Transverse colon (tissue), 4 donors: ENCODE results near the gene CRYBG3. TPM values are rescaled to one million over a fixed set of nuclear protein-coding genes. Genes with fewer than 3 reads are reported as not detected.

Source experiments
- DNase-seq: peaks from one replicate; pipeline ENCODE4 v3.0.0-alpha.2; 2019
- H3K27ac ChIP-seq, 4 donors: fragments of 200-600 bp; sonication (generic); 2 replicates each; pipeline ENCODE4 v1.5.1; 2016 to 2018; ENCODE audit warnings: inconsistent platforms in 4 of 4
- H3K27me3 ChIP-seq: fragments of 200-600 bp; sonication (generic); 2 replicates; pipeline ENCODE4 v1.5.1; 2017; ENCODE audit warnings: inconsistent platforms
- H3K36me3 ChIP-seq, 4 donors: fragments of 200-600 bp; sonication (generic); 2 replicates each; pipeline ENCODE4 v1.5.1; 2017 to 2019; ENCODE audit warnings: inconsistent platforms in 4 of 4
- H3K4me1 ChIP-seq, 4 donors: fragments of 200-600 bp; sonication (generic); 2 replicates each; pipeline ENCODE4 v1.5.1; 2017 to 2020; ENCODE audit warnings: inconsistent platforms in 4 of 4
- H3K4me3 ChIP-seq, 4 donors: fragments of 200-600 bp; sonication (generic); 1 replicate in 1 of 4; 2 replicates in 3 of 4; pipeline versions ENCODE4 v1.5.1 to v1.6.1; 2017 to 2019; ENCODE audit warnings: inconsistent platforms in 4 of 4
- H3K9me3 ChIP-seq, 2 donors: fragments of 200-600 bp; sonication (generic); 2 replicates each; pipeline ENCODE4 v1.5.1; 2017 to 2019; ENCODE audit warnings: inconsistent platforms in 2 of 2
- CTCF ChIP-seq, 5 experiments: fragments of 200-600 bp in 3 of 5; fragments of 450-650 bp in 2 of 5; sonication (generic) in 3 of 5; IDR thresholded peaks; 1 replicate in 2 of 5; 2 replicates in 3 of 5; pipeline ENCODE4 v1.5.1; 2016 to 2017; ENCODE audit warnings: antibody characterized with exemption in 5 of 5, inconsistent platforms in 3 of 5, mild to moderate bottlenecking in 2 of 5, moderate library complexity in 1 of 5
- EP300 ChIP-seq: sonication (generic); formaldehyde crosslinking; IDR thresholded peaks from one replicate; pipeline ENCODE4 v1.6.1; 2017; ENCODE audit warnings: antibody characterized with exemption, low read depth
- POLR2A ChIP-seq: fragments of 450-650 bp; IDR thresholded peaks from one replicate; pipeline ENCODE4 v1.6.1; 2016; ENCODE audit warnings: antibody characterized with exemption, mild to moderate bottlenecking, moderate library complexity
- POLR2AphosphoS5 ChIP-seq, 3 donors: sonication (generic); formaldehyde crosslinking; IDR thresholded peaks; one replicate each; pipeline ENCODE4 v1.6.1; 2016; ENCODE audit warnings: antibody characterized with exemption in 3 of 3
- WGBS, 2 donors: methylation state at CpG; one replicate each; pipeline ENCODE4 v1.1.5; 2018; ENCODE audit warnings: low coverage in 1 of 2; 5-methylcytosine and 5-hydroxymethylcytosine counted together
- in situ Hi-C, 4 donors: fragments of 200-750 bp; cut with MboI; loops; one replicate each; pipeline versions ENCODE4 v1.15.0 to v1.15.1; 2017; ENCODE audit warnings: low sequenced_read_pairs in 3 of 4, low pct_ligation_motif_present in 1 of 4, low pct_unique_long_range_greater_than_20kb in 1 of 4
- intact Hi-C: fragments of 100-400 bp; cut with DNase I; formaldehyde crosslinking; loops from one replicate; pipeline ENCODE4 v1.15.1; 2023; ENCODE audit warnings: low total_unique reads
- total RNA-seq, 4 donors: library from RNA; depleted of rRNA; stranded (reverse); fragments of >200 nt; gene quantifications; one replicate each; pipeline ENCODE4 v1.1.0, GENCODE V29; 2016

CRYBG3 gene
- total RNA-seq, 4 donors from 2014 or later: 21.3 to 32.7 (median 27.9) TPM

- Histone ChIP-seq H3K4me1 (peaks cover 0 to 28% (median 10%) of the 10 kb centered on the region in 4 donors), H3K27me3 (no peaks in the 10 kb centered on the region), H3K36me3 (no peaks in the 10 kb centered on the region), H3K27ac (peak overlapping the region in 2 of 4 donors; percentile 27 to 77), H3K4me3 (no peak overlapping the region), H3K9me3 (no peaks in the 10 kb centered on the region)
- in situ Hi-C loops: no loop called here
- no peak for TF ChIP-seq POLR2AphosphoS5 (IDR thresholded peaks at IDR 0.05)
- TF ChIP-seq CTCF (IDR thresholded peaks at IDR 0.05): no peak
- TF ChIP-seq EP300: no peak
- no peak for TF ChIP-seq POLR2A
- WGBS, 2 donors: 80 to 89% methylated on average over 3 of the region's 3 CpGs
- DNase-seq: no peak
- intact Hi-C loops: no loop called here
These were observed 16.6 kb downstream of the CRYBG3 start for GRCh38 chr3:97838393-97838792.

GRCh38 chr3:97839944-97840343 lies 18.1 kb downstream of the CRYBG3 start:
- no peaks in the 10 kb centered on the region for H3K36me3 ChIP-seq
- H3K27me3 ChIP-seq: no peaks in the 10 kb centered on the region
- in situ Hi-C loops (no loop called here), intact Hi-C loops (no loop called here)
- WGBS, 2 donors: 79% methylated on average over 2 of the region's 2 CpGs; no CpG with 5 or more reads in 1 of the 2 donors
- peak overlapping the region; percentile 25 to 77 (median 68) for H3K27ac ChIP-seq
- DNase-seq: no peak
- H3K4me3 ChIP-seq: no peak overlapping the region
- TF ChIP-seq POLR2AphosphoS5 (IDR thresholded peaks at IDR 0.05): no peak
- H3K4me1 ChIP-seq: peaks cover 0 to 33% (median 10%) of the 10 kb centered on the region in 4 donors
- H3K9me3 ChIP-seq: no peaks in the 10 kb centered on the region

GRCh38 chr3:97841304-97841703 lies 19.5 kb downstream of the CRYBG3 start:
- WGBS, 2 donors: 82% methylated on average over 8 of the region's 8 CpGs
- TF ChIP-seq POLR2A (no peak), CTCF (IDR thresholded peaks at IDR 0.05) (no peak), EP300 (peak; percentile 40), POLR2AphosphoS5 (IDR thresholded peaks at IDR 0.05) (peak; percentile 45 to 88 (median 76))
- Histone ChIP-seq H3K4me1 (peaks cover 0 to 28% (median 10%) of the 10 kb centered on the region in 4 donors), H3K36me3 (no peaks in the 10 kb centered on the region), H3K9me3 (no peaks in the 10 kb centered on the region), H3K4me3 (no peak overlapping the region), H3K27me3 (no peaks in the 10 kb centered on the region), H3K27ac (peak overlapping the region; percentile 43 to 77 (median 68))
- in situ Hi-C loops (no loop called here), intact Hi-C loops (no loop called here)
- DNase-seq: no peak

- 62 to 69% methylated on average over 3 of the region's 3 CpGs for WGBS, 2 donors
- Histone ChIP-seq H3K9me3 (no peaks in the 10 kb centered on the region), H3K4me3 (no peak overlapping the region), H3K36me3 (no peaks in the 10 kb centered on the region), H3K27ac (peak overlapping the region; percentile 43 to 77 (median 68)), H3K27me3 (no peaks in the 10 kb centered on the region), H3K4me1 (peaks cover 0 to 28% (median 10%) of the 10 kb centered on the region in 4 donors)
- DNase-seq: no peak
- in situ Hi-C loops: no loop called here
- intact Hi-C loops: no loop called here
- TF ChIP-seq EP300 (no peak), POLR2A (no peak), POLR2AphosphoS5 (IDR thresholded peaks at IDR 0.05) (peak in 2 of 3 donors; percentile 29 to 58), CTCF (IDR thresholded peaks at IDR 0.05) (no peak)
These were observed 20.1 kb downstream of the CRYBG3 start for GRCh38 chr3:97841956-97842355.

GRCh38 chr3:97848779-97849178 lies 27.0 kb downstream of the CRYBG3 start:
- WGBS, 2 donors: 49 to 68% methylated on average over 3 of the region's 3 CpGs
- in situ Hi-C loops (no loop called here), intact Hi-C loops (no loop called here)
- Histone ChIP-seq H3K4me1 (peaks cover 0 to 6% (median 2%) of the 10 kb centered on the region in 4 donors), H3K9me3 (peaks cover 0 to under 1% of the 10 kb centered on the region in 2 donors), H3K36me3 (peaks cover 0 to 4% (median 0%) of the 10 kb centered on the region in 4 donors), H3K27me3 (no peaks in the 10 kb centered on the region), H3K27ac (no peak overlapping the region), H3K4me3 (no peak overlapping the region)
- no peak for DNase-seq
- TF ChIP-seq POLR2A (no peak), POLR2AphosphoS5 (IDR thresholded peaks at IDR 0.05) (no peak), EP300 (no peak), CTCF (IDR thresholded peaks at IDR 0.05) (no peak)
